Thyroid gland (tissue), 4 donors: ENCODE results near the gene ITGA11. TPM values are rescaled to one million over a fixed set of nuclear protein-coding genes. Genes with fewer than 3 reads are reported as not detected.
A peak's percentile ranks its signal among the peaks of the same experiment; 100 is the strongest.

Experiments used
- DNase-seq, 2 donors: peaks; one replicate each; pipeline ENCODE4 v3.0.0-alpha.2; 2019
- H3K27ac ChIP-seq, 3 donors: fragments of 200-600 bp; sonication (generic); 1 replicate in 2 of 3; 2 replicates in 1 of 3; pipeline ENCODE4 v1.5.1; 2016 to 2019; ENCODE audit warnings: mild to moderate bottlenecking in 1 of 3, moderate library complexity in 1 of 3
- H3K27me3 ChIP-seq: fragments of 200-600 bp; sonication (generic); one replicate; pipeline ENCODE4 v1.5.1; 2019
- H3K36me3 ChIP-seq, 2 donors: fragments of 200-600 bp; sonication (generic); one replicate each; pipeline ENCODE4 v1.5.1; 2016 to 2019
- H3K4me1 ChIP-seq, 2 donors: fragments of 200-600 bp; sonication (generic); one replicate each; pipeline ENCODE4 v1.5.1; 2017 to 2019
- H3K4me3 ChIP-seq, 3 donors: fragments of 200-600 bp; sonication (generic); replicated peaks in 1 of 3; 1 replicate in 2 of 3; 2 replicates in 1 of 3; pipeline ENCODE4 v1.5.1; 2016; ENCODE audit warnings: mild to moderate bottlenecking in 1 of 3
- H3K9me3 ChIP-seq: fragments of 200-600 bp; sonication (generic); one replicate; pipeline ENCODE4 v1.5.1; 2017
- POLR2A ChIP-seq, 2 donors: fragments of 450-650 bp; IDR thresholded peaks; one replicate each; pipeline ENCODE4 v1.6.1; 2017; ENCODE audit warnings: antibody characterized with exemption in 2 of 2, mild to moderate bottlenecking in 2 of 2, moderate library complexity in 1 of 2
- whole genome bisulfite sequencing, 2 donors: methylation state at CpG; one replicate each; pipeline ENCODE4 v1.1.5; 2017; 5-methylcytosine and 5-hydroxymethylcytosine counted together
- intact Hi-C: fragments of 100-400 bp; cut with DNase I; formaldehyde crosslinking; loops from one replicate; pipeline ENCODE4 v1.15.1; 2023
- total RNA-seq, 4 donors: library from RNA; depleted of rRNA; stranded (reverse); fragments of >200 nt; gene quantifications; one replicate each; pipeline ENCODE4 v1.2.3, GENCODE V29; 2016
- TF ChIP-seq, protein P1 (sequence below), 6 experiments: fragments of 200-600 bp in 3 of 6; fragments of 450-650 bp in 3 of 6; sonication (generic) in 3 of 6; IDR thresholded peaks; one replicate each; pipeline ENCODE4 v1.5.1; 2016 to 2019; ENCODE audit warnings: antibody characterized with exemption in 6 of 6, mild to moderate bottlenecking in 2 of 6, inconsistent platforms in 1 of 6, moderate library complexity in 1 of 6

The ITGA11 gene
- total RNA-seq, 4 donors from 2014 or later, result 3.0 to 6.1 (median 4.3) TPM

DNA sequence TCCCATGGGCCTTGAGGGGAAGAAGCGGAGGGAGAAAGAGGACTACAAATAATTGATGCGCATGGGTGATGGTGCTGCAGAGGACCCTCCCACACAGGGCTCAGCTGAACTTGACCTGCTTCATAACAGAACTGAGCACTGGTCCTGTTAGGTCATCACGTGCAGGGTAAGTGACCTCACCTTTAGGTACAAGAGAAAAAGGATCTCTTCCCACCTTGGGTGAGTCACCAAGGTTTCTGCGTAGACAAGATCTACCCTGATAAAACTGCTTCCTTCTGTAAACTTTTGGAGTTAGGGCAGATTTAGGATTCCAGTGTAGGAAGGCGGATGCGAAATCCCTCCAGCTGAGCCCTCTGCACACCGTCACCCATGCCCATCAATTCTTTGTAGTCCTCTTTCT lies 87.4 kb downstream of the ITGA11 start:
- H3K27ac ChIP-seq, result no peak overlapping the region
- no peaks in the 10 kb centered on the region for H3K27me3 ChIP-seq
- no peaks in the 10 kb centered on the region for H3K9me3 ChIP-seq
- no peaks in the 10 kb centered on the region for H3K36me3 ChIP-seq
- no peak for DNase-seq
- peaks cover 20 to 25% of the 10 kb centered on the region in 2 donors for H3K4me1 ChIP-seq
- no peak for TF ChIP-seq POLR2A (IDR thresholded peaks at IDR 0.05)
- TF ChIP-seq, protein P1, sequence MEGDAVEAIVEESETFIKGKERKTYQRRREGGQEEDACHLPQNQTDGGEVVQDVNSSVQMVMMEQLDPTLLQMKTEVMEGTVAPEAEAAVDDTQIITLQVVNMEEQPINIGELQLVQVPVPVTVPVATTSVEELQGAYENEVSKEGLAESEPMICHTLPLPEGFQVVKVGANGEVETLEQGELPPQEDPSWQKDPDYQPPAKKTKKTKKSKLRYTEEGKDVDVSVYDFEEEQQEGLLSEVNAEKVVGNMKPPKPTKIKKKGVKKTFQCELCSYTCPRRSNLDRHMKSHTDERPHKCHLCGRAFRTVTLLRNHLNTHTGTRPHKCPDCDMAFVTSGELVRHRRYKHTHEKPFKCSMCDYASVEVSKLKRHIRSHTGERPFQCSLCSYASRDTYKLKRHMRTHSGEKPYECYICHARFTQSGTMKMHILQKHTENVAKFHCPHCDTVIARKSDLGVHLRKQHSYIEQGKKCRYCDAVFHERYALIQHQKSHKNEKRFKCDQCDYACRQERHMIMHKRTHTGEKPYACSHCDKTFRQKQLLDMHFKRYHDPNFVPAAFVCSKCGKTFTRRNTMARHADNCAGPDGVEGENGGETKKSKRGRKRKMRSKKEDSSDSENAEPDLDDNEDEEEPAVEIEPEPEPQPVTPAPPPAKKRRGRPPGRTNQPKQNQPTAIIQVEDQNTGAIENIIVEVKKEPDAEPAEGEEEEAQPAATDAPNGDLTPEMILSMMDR (IDR thresholded peaks at IDR 0.05), result no peak
- intact Hi-C loops, result no loop called here
- 96% methylated on average over 7 of the region's 7 CpGs for WGBS, 2 donors
- no peak overlapping the region for H3K4me3 ChIP-seq

DNA sequence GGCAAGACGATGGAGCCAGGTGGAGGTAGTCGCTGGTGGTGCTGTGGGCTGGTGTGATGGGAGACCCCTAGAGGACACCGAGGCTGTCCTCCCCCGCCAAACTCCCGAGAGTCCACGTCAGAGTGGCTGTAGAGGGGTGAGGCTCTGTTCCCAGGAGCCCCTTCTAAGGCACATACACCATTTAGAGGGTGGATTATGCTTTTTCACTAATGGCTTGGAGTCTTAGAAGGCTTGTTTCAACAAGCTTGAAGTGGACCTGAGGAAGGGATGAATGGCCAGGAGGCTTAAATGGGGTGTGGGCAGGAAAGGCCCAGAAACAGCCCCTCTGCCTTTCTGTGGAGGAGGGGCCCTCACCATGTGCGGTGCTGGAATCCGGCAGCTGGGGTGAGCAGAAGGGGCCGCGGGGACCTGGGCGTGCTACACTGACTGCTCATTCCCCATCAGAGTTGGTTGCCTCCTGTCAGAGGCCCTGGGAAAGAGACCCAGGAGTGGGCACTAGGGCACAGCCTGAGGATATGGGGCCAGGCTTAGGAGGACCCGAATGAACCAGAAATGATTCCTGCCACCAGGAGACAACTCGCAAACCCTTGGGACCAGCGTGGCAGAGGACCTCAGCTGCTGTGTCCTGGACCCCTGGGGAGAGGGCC lies 88.3 kb downstream of the ITGA11 start:
- no peak for DNase-seq
- Histone ChIP-seq H3K4me1 (peaks cover 20 to 25% of the 10 kb centered on the region in 2 donors), H3K27me3 (no peaks in the 10 kb centered on the region), H3K9me3 (no peaks in the 10 kb centered on the region), H3K4me3 (no peak overlapping the region), H3K36me3 (no peaks in the 10 kb centered on the region), H3K27ac (no peak overlapping the region)
- intact Hi-C loops, result no loop called here
- TF ChIP-seq, protein P1 (IDR thresholded peaks at IDR 0.05), result no peak
- no peak for TF ChIP-seq POLR2A (IDR thresholded peaks at IDR 0.05)
- 85 to 88% methylated on average over 11 to 14 of the region's 14 CpGs for WGBS, 2 donors

DNA sequence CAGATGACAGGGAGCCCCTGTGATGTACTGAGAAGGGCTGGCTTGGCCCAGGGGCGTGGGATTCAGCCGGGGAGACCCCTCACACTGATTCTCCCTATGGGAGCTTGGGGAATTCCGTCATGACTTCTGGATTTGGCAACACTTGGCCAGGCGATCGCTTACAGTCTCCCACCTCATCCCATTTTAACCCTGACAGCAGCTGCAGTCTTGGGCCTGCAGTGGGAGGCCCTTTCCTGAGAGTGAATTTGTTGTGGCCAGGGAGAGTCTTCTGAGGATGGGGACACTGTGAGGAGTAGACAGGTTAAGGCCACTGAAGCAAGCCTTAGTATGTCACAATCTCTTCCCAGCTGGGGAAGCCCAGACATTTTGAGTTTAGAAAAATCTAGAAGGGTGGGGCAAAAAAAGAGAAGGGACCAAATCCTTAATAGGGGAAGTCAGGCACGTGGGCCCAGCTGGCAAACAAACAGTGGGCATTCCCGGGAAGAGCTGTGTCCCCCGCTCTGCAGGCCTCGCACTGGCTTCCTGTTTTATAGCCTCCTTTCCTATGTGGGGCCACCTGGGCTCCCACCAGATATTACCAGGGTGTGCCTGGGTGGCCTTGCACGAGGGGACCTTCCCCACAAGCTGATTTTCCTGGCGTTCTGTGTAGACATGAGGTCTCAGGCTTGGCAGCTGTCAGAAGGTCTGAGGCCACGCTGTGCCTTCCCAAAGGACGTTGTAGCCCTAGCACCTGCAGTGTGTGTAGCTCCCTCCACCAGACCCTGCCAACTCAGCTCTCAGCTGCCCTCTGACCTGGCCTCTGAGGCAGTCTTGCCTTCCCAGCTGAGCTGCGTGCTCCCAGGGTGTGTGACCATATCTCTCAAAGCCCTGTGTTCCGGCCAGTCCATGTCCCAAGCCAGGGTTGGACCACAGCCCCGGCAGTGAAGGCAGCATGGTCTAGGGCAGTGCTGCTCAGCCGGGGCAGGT lies 89.9 kb downstream of the ITGA11 start:
- Histone ChIP-seq H3K27ac (peak overlapping the region in 2 of 3 donors; percentile 48 to 49), H3K27me3 (no peaks in the 10 kb centered on the region), H3K9me3 (no peaks in the 10 kb centered on the region), H3K4me3 (no peak overlapping the region), H3K36me3 (no peaks in the 10 kb centered on the region), H3K4me1 (peaks cover 20 to 25% of the 10 kb centered on the region in 2 donors)
- no peak for TF ChIP-seq POLR2A (IDR thresholded peaks at IDR 0.05)
- TF ChIP-seq, protein P1 (IDR thresholded peaks at IDR 0.05), result no peak
- DNase-seq, result no peak
- WGBS, 2 donors, result 75 to 76% methylated on average over 11 to 14 of the region's 17 CpGs
- intact Hi-C loops, result no loop called here

DNA sequence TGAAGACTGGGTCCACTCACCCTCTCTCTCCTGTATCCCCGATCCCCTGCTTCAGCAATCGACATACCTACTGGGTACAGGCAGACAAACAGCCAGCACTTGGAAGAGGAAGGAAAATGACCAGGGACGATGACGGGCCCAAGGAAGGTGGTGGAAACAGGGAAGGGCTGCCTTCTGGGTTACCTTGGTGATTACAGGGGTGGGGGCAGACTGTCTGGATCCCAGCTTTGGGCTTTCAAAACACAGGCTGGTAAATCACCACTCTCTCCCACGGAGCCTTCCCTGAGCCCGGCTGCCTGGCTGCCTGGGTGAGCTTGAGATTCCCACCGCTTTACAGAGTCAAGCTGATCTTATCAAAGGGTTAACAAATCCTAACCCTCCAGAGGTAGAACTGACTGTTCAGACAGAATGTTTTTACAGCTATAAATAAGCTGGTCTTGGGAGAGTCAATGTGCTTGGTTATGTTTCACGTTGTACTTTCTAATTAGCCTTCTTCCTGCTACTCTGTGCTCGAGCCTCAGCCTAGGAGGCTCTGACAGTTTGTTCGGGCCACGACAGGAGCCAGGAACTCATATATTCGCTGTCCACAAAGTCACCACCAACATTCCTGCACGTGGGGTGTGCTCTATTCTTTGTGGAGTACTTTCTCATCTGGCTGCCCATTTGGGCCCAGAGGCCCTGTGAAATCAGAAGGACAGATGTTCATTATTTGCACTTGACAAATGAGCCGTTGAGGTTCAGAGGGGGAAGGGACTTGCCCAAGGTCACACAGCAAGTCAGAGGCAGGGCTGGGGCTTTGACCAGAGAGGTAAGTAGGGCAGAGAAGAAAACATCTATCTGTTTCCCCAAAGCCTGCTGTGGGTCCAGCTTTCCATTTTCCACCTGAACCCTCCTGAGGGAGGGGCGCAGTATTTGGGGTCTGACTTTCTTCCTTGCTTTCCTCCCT lies 91.0 kb downstream of the ITGA11 start:
- H3K27ac ChIP-seq, result peak overlapping the region in 2 of 3 donors; percentile 48 to 49
- TF ChIP-seq, protein P1 (IDR thresholded peaks at IDR 0.05), result no peak
- no peak for TF ChIP-seq POLR2A (IDR thresholded peaks at IDR 0.05)
- no peaks in the 10 kb centered on the region for H3K9me3 ChIP-seq
- no peak overlapping the region for H3K4me3 ChIP-seq
- intact Hi-C loops, result no loop called here
- DNase-seq, result peak; percentile 49 to 55
- H3K27me3 ChIP-seq, result no peaks in the 10 kb centered on the region
- no peaks in the 10 kb centered on the region for H3K36me3 ChIP-seq
- H3K4me1 ChIP-seq, result peaks cover 20 to 25% of the 10 kb centered on the region in 2 donors
- 53 to 60% methylated on average over 15 of the region's 15 CpGs for WGBS, 2 donors
